Measurements from ENCODE around the gene SLC17A2.

SLC17A2 gene, protein sequence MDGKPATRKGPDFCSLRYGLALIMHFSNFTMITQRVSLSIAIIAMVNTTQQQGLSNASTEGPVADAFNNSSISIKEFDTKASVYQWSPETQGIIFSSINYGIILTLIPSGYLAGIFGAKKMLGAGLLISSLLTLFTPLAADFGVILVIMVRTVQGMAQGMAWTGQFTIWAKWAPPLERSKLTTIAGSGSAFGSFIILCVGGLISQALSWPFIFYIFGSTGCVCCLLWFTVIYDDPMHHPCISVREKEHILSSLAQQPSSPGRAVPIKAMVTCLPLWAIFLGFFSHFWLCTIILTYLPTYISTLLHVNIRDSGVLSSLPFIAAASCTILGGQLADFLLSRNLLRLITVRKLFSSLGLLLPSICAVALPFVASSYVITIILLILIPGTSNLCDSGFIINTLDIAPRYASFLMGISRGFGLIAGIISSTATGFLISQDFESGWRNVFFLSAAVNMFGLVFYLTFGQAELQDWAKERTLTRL

DNA sequence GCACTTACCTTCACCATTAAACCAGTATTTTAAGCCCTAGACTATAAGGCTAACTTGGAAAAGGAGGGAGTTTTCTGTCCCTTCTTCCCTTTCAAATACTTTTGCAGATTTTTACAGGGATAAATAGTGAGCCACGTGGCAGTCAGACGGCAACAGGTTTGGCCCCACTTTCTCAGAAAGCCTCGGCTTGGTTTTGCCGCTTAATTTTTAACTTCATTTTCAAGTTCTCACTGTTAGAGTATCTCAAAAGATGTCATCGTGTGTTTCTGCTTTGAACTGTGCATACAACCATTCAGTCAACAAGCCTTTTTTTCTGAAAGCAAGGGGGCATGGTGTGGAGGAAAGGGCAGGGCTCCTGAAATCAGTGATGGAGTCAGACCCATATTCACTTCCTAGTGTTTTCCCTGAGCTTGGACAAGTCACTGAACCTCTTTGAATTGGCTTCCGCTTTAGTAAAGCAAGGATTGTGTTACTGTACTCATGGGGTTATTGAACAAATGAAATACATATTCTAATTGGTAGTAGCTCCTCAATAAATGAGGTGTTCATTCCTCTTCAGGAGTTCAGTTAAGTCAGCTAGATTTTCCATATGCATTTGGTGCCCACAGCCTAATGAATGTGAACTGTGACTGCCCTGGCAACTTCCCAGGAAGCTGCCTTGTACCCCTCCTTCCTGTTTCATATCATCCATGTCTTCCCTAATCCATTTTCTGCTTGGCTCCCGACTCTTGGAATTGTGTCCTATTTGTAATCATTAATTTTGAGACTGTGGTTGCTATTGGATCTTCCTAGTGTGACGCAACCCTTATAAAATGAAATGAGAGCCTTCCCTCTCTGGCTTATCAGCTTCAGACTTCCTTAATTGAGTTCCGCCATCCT is at the start of gene SLC17A2:
Gene SLC17A2 (minus strand): TSS at position 160 of the 879 bp plus-strand sequence. CDS start 4,895 bp downstream, outside the sequence.
- DNase-seq: no peak

DNA sequence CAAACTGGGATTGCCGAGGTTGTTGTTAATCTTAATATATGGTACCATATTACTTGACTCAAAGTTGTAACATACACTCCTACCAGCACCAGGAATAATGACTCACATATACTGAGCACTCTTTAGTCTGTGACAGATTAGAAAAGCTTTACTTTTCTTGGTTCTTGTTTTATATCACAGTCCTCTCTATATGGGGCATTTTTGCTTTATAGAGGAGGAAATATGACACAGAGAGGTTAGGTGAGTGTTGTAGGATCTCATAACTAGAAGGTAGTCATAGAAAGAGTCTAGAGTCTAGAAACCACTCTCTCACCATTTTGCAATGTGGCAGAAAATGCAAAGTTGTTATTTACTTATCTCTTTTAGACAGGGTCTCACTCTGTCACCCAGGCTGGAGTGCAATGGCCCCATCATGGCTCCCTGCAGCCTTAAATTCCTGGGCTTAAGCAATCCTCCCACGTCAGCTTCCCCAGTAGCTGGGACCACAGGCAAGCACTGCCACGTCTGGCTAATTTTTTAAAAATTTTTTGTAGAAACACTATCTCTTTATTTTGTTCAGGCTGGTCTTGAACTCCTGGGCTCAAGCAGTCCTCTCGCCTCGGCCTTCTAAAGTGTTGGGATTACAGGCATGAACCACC is 45.6 kb upstream of the SLC17A2 start:
- no peak for DNase-seq

DNA sequence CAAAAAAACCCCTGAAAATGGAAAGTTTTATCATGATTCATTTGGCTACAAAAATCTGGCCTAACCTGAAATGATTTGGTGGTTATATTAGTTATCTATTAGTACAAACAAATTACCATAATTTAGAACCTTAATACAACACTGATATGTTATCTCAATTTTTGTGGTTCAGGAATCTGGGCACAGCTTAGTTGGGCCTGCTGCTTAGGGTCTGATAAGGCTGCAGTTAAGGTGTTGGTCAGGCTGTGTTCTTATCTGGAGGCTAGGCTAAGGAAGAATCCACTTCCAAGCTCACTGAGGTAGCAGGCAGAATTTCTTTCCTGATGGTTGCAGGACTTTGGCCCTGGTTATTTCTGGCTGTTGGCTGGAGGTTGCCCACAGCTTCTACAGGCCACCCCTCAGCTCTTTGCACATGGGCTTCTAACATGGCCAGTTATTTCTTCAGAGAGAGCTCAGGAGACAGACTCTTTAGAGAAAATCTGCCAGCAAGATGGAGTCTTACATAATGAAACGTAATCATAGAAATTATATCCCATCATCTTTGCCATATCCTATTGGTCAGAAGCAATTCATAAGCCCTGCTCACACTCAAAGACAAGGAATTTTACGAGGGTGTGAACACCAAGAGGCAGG is 43.5 kb upstream of the SLC17A2 start:
- no peak for DNase-seq

DNA sequence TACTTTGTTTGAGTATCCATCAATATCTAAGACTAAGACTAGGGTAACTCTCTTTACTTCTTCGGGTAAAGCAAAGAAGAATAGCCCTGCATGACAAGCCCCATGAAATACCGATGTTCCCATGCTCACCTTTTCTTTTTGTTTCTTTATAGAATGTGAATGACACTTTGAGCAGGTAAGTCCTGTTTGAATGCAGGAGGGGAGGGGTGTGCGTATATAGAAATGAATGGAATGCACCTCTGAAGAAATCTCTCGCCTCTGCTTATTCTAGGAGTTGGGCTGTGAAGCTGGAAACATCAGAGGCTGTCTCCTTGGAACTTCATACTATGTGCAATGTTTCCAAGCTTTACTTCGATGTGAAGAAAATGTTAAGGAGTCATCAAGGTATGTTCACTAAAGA is 42.4 kb upstream of the SLC17A2 start:
- DNase-seq: no peak

DNA sequence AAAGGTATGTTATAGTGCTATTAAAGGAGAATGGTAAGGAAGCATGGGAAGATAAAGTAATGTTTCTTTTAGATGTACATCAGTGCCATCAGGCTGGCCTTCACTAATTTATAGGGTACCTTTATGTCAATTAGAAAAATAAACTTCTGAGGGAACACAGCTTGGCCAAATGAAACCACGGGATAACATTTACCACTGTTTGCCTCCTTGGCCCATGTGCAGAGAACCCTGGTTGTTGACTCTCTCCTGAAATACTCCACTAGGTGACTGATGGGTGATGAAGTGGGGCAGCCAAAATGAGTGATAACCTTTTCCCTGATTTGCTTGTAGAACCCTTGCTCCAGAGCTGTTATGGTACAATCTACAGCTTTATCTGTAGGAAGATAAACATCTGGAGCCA is 41.6 kb upstream of the SLC17A2 start:
- DNase-seq: no peak

DNA sequence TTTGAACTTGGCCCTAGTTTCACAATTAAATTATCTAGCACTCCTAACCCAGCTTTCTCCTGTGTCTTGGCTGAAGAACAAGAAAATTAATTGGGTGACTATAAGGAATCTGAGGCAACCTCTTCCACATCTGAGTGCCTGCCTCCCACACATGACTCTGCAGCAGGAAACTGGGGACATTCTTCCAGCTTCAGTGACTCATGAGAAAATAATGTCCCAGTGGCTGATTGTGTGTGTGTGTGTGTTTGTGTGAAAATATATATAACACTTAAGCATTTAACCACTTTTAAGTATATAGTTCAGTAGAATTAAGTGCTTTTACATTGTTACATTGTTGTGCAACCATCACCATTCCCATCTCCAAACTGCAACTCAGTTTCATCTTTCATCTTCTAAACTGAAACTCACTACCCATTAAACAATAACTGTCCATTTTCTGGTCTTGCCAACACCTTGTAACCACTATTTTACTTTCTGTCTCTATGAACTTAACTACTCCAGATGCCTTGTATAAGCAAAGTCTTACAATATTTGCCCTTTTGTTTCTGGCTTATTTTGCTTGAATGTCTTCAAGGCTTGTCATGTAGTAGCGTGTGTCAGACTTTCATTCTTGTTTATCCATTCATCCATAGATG is 40.8 kb upstream of the SLC17A2 start:
- DNase-seq: peak; percentile 96

DNA sequence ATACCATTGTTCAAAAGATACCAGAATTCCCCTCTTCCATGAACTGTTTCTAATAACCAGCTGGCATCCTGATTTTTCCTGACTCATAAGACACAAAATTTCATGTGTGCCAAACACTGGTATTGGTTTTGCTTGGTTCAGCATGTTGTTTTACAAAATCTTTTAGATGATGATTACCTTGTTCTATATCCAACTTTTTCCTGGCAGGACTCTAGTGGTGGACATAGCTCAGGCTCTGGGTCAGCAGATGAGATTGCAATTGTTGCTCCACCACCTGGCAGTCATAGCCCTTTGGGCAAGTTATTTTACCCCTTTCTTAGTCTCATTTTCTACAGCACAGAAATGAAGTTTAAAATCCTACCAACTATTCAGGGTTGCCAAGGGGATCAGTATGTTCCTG is 38.3 kb upstream of the SLC17A2 start:
- no peak for DNase-seq

DNA sequence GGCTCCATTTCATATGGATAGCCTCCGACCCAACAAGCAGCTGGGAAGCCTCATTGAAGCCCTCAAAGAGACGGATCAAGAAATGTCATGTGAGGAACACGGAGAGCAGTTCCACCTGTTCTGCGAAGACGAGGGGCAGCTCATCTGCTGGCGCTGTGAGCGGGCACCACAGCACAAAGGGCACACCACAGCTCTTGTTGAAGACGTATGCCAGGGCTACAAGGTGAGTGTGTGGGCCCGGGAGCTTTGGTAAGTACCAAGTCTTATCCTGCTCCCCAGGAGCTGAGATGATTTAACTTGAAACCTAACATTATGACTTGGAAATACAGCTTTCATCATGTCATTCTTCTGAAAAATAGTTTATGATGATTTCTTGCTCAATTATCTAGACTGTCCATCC is 36.2 kb upstream of the SLC17A2 start:
- DNase-seq: no peak

DNA sequence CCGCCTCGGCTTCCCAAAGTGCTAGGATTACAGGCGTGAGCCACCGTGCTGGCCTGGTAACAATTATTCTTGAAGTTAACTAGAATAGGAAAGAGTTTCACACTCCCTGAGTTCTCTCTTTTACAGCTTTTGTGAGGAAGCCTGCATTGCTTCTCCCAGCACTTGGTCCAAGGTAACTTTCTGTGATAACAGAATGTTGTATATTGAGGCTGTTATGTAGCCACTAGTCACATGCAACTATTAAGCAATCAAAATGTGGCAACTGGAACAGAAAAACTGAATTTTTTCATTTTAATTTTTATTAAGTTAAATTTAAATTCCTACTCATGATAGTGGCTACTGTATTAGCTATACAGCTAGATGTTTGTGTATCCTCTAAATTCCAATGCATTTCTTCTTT is 34.6 kb upstream of the SLC17A2 start:
- no peak for DNase-seq

DNA sequence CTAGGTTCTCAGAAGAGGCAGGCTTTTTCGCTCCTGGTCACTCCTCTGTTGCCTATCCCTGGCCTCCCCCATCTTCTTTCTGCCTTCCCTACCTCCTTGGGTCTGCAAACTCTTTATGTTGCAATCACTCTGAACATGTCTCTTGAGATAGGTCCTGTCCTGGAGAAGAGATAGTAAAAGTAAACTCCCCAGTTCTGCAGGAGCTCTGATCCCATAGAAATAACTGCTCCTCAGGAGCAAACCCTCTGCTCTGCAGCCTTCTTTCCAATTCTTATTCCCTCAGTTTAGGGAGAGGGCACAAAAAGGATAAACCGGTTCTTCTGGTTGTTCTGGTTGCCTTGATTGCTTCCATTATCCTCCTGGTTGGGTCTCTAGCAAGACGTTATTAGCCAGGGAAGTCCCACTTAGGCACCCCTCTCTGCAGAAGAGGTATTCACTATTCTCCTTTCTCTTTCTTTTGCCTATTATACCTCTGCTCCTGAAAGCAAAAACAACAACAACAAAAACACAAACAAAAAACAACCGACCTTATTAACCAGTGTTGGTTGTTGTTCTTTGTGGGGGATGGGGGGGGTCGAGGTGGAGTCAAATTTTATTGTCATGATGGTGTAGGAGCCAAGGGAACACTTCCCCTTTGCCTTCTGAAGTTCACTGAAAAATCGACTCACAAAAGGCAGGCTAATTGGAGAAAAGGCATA is 33.1 kb upstream of the SLC17A2 start:
- peak; percentile 10 for DNase-seq

DNA sequence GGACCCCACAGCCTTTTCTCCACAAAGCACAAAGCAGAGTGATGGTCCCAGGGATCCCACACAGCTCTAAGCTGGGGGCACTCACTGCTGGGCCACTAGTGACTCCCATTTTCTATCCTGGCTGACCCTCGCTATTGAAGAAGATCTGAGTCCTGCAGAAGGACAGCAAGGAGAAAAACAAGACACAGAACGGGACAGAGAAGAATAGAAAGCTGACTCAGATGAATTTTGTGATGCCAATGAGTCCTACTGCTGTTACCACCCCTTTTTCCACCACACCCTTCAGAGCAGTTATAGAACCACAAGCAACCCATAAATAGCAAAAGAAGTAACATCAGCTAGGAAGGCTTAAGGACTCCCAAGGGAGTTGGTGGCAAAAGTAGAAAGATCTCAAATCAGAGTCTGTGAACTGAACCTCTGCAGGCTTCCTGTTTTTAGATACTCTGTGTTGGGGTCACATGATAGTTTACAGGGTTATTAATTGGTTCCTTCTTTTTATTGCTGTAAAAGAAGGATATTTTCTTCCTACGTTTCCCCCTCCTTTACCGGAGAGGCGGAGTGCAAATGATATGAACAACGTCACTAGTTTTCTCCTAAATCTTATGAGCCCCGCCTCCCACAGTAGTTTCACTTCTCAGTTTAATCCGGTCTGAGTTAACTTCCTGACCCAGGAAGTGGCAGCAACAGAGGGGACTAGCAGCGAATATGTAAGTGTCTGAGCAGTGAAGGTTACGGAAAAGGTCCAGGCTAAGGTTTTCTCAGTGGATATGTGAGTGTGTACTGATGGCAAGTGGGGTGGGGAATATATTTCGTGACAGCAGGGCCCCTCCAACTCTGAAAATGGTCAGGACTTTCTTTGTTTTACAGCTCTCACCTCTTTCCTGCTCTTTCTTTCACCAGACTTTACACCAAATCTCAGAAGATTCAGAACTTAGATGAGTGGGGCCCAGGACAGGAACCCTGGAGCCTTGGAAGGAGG is 31.9 kb upstream of the SLC17A2 start, which contains the start of gene TRIM38:
Gene TRIM38 (plus strand): TSS at position 654 of the 979 bp plus-strand sequence. CDS start 3,721 bp downstream, outside the sequence.
- peak; percentile 91 for DNase-seq

DNA sequence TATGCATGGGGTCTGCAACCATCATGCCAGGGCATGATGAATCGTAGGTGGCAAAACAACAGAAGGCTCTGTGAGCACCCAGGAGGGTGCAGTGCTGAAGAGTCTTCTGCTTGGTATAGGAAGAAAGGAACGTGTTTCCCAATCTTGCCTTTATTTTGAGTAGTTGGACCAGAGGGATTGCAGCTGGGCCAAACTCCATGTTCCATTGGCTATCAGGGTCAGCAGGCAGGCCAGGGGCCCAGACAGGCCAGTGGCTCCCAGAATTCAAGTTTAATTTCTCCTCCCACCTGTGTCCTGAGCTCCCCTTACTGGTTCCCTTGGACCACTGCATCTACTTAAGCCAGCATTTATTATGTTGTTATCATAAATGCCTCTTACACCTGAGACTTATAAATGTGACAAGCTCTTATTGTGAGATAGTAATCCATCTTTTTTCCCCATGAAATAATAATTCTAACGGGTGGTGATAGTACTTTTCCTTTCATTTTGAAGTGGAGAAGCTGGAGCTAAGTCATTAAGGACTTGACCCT is 31.2 kb upstream of the SLC17A2 start:
- no peak for DNase-seq

DNA sequence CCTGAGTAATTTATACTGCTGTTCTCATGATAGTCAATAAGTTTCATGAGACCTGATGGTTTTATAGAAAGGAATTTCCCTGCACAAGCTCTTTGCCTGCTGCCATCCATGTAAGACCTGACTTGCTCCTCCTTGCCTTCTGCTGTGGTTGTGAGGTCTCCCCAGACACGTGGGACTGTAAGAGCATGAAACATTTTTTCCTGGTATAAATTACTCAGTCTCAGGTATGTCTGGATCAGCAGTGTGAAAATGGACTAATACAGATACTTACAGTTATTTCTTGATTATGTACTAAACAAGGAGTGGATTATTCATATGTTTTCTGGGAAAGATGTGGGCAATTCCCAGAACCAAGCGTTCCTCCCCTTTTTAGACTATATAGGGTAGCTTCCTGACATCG is 30.2 kb upstream of the SLC17A2 start:
- DNase-seq: no peak

DNA sequence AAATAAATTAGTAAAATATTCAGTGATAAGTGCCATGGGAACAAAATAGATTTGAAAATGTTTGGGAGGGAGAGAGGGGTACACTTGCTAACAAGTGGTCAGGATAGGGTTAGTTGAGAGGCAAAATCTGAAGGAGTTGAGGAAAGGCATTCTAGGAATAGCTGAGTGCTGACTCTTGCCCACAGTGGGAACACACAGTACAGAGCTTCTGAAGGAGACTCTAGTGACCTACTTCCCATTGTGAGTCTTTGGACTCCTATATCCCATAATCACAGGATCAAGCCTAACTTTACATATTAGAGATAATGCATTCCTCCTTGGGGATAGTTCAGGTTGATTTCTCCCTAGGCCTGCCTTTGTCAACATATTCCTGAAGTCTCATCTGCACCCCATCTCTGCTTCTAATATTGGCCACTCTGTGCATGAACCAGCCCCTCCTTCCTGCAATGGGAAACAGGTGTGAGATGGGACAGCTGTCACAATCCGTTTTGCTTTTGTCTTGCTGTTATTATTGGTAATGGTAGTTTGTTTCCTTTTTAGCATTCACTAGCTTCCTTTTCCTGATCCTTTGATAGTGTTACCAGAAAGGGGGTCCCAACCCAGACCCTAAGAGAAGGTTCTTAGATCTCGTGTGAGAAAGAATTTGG is 29.5 kb upstream of the SLC17A2 start:
- no peak for DNase-seq

DNA sequence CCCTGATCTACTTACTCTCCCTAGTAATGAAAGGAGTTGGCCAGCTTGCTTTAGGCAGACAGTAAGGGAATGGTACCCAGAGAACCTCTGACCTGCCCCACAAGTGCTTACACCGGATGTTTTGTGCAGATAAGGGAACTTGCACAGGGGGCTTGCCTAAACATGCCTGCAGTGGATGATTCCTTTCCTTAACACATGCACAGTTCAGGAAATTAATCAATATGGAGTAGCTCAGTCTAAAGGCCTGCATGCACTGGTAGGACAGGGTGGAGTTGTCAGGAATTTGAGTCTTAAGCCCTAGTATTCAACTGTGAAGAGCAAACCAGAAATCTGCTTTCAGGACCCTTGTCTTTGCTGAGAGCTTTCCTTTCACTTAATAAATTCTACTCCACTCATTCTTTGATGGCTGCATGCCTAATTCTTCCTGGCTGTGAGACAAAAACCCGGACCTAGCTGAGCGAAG is 28.2 kb upstream of the SLC17A2 start:
- no peak for DNase-seq

DNA sequence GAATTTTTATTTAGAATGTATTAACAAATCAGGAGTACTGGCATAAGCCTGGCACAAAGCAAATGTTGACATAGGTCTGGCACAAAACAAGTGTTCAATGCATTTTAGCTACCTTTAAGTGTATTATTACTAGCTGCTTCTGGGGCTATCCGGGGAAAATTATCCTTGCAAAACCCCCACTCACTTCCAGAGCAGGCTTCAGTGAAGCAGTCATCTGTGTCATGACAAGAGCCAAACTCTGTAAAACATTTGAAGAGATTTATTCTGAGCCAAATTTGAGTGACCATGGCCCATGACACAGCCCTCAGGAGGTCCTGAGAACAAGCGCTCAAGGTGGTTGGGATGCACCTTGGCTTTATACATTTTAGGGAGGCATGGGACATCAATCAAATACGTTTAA is 25.7 kb upstream of the SLC17A2 start:
- DNase-seq: no peak

DNA sequence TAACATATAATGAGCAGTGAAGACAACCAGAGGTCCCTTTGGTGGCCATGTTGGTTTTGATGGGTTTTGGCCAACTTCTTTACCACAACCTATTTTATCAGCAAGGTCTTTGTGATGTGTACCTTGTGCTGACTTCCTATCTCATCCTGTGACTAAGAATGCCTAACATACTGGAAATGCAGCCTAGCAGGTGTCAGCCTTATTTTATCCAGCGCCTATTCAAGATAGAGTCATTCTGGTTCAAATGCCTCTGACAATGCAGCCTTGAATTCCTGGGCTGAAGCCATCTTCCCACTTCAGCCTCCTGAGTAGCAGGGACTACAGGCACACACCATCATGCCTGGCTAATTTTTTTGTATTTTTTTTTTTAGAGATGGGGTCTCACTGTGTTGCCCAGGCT is 24.3 kb upstream of the SLC17A2 start:
- no peak for DNase-seq

DNA sequence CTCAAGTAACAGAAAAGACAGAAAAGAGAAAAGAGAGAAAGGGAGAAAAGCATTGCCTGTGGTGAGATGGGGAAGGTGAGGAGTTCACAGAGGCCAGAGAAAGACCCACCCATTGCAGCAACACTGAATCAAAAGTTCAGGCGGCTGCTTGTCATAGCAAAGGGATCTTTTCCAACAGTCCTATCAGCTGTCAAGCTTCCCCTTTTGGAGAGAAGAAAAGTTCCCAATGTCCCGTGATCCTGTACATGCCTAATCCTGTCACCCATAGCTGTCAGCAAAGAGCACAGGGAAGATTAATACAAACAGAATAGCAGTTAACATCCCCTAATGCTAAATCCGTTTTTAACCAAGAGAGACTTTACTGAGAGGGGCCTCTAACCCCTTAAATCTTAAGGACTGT is 23.2 kb upstream of the SLC17A2 start:
- no peak for DNase-seq

DNA sequence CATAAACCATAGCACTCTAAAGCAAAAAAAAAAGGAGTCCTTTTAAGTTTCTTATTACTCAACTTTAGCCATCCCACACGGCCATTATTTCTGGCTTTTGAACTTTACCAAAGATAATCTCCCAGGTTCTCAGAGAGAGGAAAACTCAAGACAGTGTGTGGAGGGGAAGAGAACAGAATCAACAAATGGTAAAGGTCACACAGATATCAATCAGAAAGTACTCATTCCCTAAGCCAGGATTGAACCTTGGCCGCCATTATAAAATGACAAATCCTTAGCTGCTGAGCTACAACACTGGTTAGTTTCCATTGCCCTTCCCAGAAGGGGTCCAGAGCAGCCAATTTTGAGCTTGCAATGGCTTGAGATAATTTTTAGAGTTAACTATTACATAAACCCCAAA is 22.0 kb upstream of the SLC17A2 start:
- DNase-seq: no peak

Measured in fibroblast of skin of right quadriceps (primary cell).